Panc1 (cell line): ENCODE results near the gene GAMT.

Experiments
- CTCF ChIP-seq: fragments of 450-650 bp; IDR thresholded peaks from 2 replicates; pipeline ENCODE4 v1.5.1; 2017; ENCODE audit warnings: mild to moderate bottlenecking
- POLR2AphosphoS5 ChIP-seq: IDR thresholded peaks from 2 replicates; pipeline ENCODE4 v1.6.1; 2012; ENCODE audit warnings: mild to moderate bottlenecking, low read depth, low read length, moderate library complexity

- TF ChIP-seq CTCF (no peak), POLR2AphosphoS5 (no peak)
Observed at GRCh38 chr19:1432507-1432887, 31.2 kb upstream of the GAMT start.
